ENCODE measurements around the gene CASP9.
"Not testable (repeated sequence)": the region's sequence is repeated elsewhere in the genome, so short reads cannot be mapped to it uniquely, and the experiment has no call there.

The CASP9 gene

DNA sequence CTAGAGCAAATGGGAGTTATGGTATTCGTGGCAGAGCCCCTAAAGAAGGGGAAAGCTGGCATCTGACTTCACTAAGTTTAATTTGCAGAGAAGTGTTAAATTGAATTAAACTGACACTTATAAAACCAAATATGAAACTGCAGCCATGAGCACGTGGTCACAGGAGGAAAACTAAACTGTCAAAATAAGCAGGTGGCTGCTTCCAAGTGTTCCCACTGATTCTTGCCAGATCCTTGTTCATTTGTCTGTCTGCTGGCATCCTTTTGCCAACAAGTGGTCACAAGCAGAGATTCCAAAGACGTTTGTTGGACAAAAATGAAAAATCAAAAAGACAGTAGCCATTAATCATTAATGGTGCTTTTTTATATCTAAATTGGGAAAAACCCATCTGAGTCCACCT lies 54.7 kb downstream of the CASP9 start:
- no peak for DNase-seq (ENCODE audit: low read depth in 2 of 2)

GRCh38 chr1:15468145-15468544 lies 55.9 kb downstream of the CASP9 start:
- DNase-seq (ENCODE audit: low read depth in 2 of 2), result no peak

GRCh38 chr1:15466955-15467625 lies 56.9 kb downstream of the CASP9 start:
- not testable (repeated sequence) for DNase-seq (ENCODE audit: low read depth in 2 of 2)

GRCh38 chr1:15465674-15466073 lies 58.3 kb downstream of the CASP9 start:
- no peak for DNase-seq (ENCODE audit: low read depth in 2 of 2)

GRCh38 chr1:15463926-15464322 lies 60.1 kb downstream of the CASP9 start:
- not testable (repeated sequence) for DNase-seq (ENCODE audit: low read depth in 2 of 2)

GRCh38 chr1:15463064-15463800 lies 60.8 kb downstream of the CASP9 start:
- not testable (repeated sequence) for DNase-seq (ENCODE audit: low read depth in 2 of 2)

GRCh38 chr1:15460708-15461095 lies 63.3 kb downstream of the CASP9 start:
- no peak for DNase-seq (ENCODE audit: low read depth in 2 of 2)

DNA sequence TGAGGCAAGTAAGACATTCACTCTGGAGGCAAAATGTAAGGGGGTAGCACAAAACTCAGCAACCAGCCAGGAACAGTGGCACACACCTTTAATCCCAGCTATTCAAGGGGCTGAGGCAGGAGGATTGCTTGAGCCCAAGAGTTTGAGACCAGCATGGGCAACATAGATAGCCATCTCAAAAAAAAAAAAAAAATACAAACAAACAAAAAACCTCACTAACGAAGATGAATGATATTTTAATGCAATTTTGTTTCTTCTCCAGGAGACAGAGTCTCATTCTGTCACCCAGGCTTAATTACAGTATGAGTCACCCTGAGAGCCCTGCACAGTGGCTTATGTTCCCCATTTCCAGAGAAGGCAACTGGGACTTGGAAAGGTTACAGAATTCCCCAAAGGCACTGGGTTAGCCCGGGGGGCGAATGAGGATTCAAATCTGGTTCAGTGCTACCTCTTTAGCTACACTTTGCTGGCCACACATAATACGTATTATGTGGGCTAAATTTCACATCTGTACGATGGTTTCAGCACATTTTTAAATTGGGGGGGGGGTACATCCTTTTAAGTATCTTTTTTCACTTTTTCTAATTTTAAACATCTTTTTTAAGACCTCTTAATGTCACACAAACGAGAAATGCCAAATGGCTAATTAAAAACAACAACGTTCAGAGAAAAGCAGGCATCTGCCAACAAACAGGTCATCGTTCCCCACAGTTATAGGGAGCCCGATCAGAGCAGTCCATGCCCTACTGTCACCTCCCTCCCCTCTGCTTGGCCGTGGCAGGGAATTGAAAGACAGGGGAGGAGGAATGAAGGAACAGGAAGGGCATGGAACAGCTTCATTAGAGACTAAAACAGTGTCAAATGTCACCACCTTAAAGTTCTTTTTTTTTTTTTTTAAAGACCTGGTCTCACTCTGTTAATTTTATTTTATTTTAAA lies 64.0 kb downstream of the CASP9 start:
- DNase-seq (ENCODE audit: low read depth in 2 of 2), result no peak

- not testable (repeated sequence) for DNase-seq (ENCODE audit: low read depth in 2 of 2)
Measured at GRCh38 chr1:15458388-15458787, 65.6 kb downstream of the CASP9 start.

DNA sequence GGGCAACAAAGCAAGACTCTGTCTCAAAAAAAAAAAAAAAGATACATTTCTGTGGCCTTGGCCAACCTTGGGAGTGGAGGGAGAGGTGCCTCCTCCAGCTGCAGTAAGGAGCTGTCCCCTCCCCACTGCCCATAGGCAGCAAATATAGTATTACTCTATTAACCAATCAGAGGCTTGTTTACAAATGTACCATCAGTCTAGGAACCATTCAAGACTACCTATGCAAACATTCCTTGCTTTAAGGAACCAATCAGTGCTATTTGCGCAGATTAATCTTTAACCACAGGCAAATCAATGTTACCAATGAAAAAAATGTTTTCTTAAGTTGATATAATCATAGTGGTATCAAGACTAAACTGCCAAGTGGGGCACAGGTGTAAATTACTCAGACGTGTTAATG lies 66.4 kb downstream of the CASP9 start:
- DNase-seq (ENCODE audit: low read depth in 2 of 2), result no peak

DNA sequence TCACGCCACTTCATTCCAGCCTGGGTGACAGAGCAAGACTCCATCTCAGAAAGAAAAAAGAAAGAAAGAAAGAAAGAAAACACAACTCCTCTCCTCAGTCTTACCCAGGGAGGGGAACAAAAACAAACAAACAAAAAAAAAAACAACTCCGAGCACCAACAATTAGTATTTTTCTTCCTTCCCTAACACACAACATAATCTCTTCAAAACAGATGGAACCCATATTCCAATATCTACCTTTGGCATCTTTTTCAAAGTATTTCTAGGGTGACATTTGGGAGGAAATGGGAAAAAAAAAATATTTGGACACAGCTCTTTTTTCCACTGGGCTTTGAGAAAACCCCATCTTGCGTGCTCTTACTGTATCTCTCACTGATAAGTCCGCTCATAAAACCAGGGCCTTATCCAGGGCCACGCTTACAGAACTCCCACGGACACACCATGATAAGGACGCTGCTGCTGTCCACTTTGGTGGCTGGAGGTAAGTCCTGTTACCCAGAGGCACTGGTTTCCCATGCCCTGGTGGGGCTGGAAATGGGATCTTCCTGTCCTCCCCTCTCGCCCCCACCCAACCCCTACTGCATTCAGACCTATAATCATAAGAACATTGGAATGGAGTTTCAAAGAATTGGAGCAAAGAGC lies 67.6 kb downstream of the CASP9 start, which contains the start of gene CELA2A:
CELA2A (plus strand) TSS at position 420 of the 642 bp plus-strand sequence; CDS start at position 442, 22 bp downstream.
- no peak for DNase-seq (ENCODE audit: low read depth in 2 of 2)

GRCh38 chr1:15455522-15455921 lies 68.5 kb downstream of the CASP9 start:
- DNase-seq (ENCODE audit: low read depth in 2 of 2), result no peak

GRCh38 chr1:15454256-15454655 lies 69.8 kb downstream of the CASP9 start:
- DNase-seq (ENCODE audit: low read depth in 2 of 2), result no peak

DNA sequence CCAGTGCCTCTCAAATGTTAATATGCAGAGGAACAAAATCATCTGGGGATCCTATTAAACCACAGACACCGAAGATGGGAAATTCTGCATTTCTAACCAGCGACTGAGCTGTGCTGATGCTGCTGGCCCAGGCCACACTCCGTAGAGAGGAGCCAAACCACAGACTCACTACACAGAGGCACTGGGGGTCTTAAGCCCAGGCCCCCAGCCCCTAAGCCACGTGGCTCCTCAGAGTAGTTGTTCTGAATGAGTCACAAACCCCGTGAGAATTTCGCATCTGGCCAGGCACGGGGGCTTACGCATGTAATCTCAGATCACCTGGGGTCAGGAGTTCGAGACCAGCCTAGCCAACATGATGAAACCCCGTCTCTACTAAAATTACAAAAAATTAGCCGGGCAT lies 70.3 kb downstream of the CASP9 start:
- no peak for DNase-seq (ENCODE audit: low read depth in 2 of 2)

DNA sequence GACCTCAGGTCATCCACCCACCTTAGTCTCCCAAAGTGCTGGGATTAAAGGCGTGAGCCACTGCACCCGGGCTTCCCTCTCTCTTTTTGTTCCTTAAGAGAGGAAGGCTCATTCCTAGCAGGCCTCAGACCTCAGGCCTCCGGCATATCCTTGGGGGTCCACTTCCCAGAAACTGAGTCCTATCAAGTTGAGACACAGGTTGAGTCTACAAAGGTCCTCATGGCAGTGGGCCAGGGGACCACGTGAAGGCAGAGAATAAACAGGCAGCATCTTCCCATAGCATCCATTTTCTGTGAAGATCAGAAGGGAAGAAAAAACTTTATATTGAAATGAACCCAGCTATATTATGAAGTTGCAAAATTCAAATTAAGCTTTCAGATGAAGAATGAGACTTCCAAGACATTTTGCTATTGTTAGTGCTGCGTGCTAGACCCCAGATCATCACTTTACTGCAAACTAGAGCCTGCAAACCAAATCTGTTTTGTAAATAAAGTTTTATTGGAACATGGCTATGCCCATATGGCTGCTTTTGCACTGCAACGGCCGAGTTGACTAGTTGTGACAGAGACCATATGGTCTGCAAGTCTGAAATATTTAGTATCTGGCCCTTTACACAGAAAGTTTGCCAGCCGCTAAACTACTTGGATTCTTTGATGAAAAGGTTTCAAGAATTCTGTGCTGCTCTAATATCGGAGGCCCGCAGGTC lies 71.0 kb downstream of the CASP9 start:
- DNase-seq (ENCODE audit: low read depth in 2 of 2), result no peak

GRCh38 chr1:15452216-15452615 lies 71.8 kb downstream of the CASP9 start:
- no peak for DNase-seq (ENCODE audit: low read depth in 2 of 2)

DNA sequence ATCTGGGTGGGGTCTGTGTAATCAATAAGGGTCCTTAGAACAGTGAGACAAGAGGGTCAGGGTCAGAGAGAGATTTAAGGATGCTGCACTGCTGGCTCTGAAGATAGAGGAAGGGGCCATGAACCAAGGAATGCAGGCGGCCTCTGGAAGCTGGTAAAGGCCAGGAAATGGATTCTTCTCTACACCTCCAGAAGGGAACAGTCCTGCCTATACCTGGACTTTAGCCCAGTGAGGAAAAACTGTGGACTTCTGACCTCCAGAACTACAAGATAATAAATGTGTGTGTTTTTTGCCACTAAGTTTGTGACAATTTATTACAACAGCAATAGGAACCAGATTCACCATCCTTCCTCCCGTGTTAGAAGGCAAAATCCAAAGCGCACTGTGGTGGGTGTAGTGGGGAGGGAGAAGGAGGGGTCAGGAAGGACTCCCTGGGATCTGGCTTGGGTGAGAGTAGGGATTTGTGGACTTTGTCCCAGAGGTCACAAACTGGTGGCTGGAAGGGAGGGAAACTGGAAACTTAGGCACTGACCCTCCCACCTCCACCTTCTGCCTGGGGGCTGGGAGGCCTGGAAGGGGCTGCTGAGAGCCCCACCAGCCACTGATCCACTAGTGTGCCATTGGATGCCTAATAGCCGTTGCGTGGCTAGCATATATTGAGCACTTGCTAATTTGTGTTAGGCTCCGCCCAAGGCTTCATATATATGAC lies 72.8 kb downstream of the CASP9 start:
- no peak for DNase-seq (ENCODE audit: low read depth in 2 of 2)

GRCh38 chr1:15449567-15449966 lies 74.4 kb downstream of the CASP9 start:
- DNase-seq (ENCODE audit: low read depth in 2 of 2), result no peak

- no peak for DNase-seq (ENCODE audit: low read depth in 2 of 2)
Measured at GRCh38 chr1:15448877-15449462, 75.0 kb downstream of the CASP9 start.

DNA sequence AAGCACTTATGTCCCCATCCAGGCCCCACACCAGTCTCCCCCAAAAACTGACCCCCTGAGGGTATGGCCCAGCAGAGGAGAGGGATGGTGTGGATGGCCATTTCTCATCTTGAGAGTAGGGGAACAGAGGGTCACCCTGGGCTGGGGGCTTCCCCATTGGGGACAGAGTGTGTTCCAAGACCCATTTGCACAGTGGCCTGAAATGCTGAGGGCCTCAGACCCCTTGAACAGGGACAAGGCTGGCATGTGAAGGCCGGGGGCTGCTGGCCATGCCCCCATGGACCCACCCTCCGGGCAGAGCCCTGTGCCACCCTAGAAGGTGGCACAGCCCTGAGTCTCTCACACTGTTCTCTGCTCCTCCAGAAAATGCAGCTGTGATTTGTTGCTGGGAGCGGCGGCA lies 77.8 kb downstream of the CASP9 start:
- no peak for DNase-seq (ENCODE audit: low read depth in 2 of 2)

Data from stimulated activated CD4-positive, alpha-beta T cell treated with anti-CD3 and anti-CD28 coated beads, Interleukin-15, amount 100 ng/mL, for 48 hours (primary cell).